SU-DHL-6 (cell line): ENCODE results near the gene NTRK3.

Experiments used
- H2AFZ ChIP-seq: fragments of 200-600 bp; sonication (generic); 2 replicates; pipeline ENCODE4 v1.6.1; 2014; ENCODE audit warnings: low read depth, mild to moderate bottlenecking, moderate library complexity, mixed read lengths, antibody characterized with exemption, low read length; ENCODE audit not compliant: severe bottlenecking
- H3F3A ChIP-seq: fragments of 200-600 bp; shearing (Covaris generic); 2 replicates; pipeline ENCODE4 v1.6.0; 2016; ENCODE audit warnings: antibody characterized with exemption, mild to moderate bottlenecking; ENCODE audit not compliant: insufficient read depth
- H3K27ac ChIP-seq: fragments of 200-600 bp; sonication (generic); 2 replicates; pipeline ENCODE4 v1.5.1; 2016; ENCODE audit warnings: low read depth, mild to moderate bottlenecking, low read length, moderate library complexity, mixed read lengths
- H3K27me3 ChIP-seq: fragments of 200-600 bp; sonication (generic), shearing (Covaris generic); 2 replicates; pipeline ENCODE4 v1.6.0; 2014; ENCODE audit warnings: mild to moderate bottlenecking, low read length
- H3K36me3 ChIP-seq: fragments of 200-600 bp; sonication (generic); 2 replicates; pipeline ENCODE4 v1.6.1; 2014; ENCODE audit warnings: mild to moderate bottlenecking, low read length, mixed read lengths
- H3K4me2 ChIP-seq: fragments of 300-600, 200-600 bp; shearing (Covaris generic), sonication (generic); 2 replicates; pipeline ENCODE4 v1.6.0; 2014; ENCODE audit warnings: low read length, low read depth, mild to moderate bottlenecking; ENCODE audit not compliant: poor library complexity, severe bottlenecking
- H3K4me3 ChIP-seq: fragments of 200-600 bp; sonication (generic); 2 replicates; pipeline ENCODE4 v1.5.1; 2014; ENCODE audit warnings: antibody characterized with exemption, low read length, mild to moderate bottlenecking, mixed read lengths; ENCODE audit not compliant: insufficient read depth, poor library complexity, severe bottlenecking
- H3K79me2 ChIP-seq: fragments of 200-600 bp; sonication (generic); 2 replicates; pipeline ENCODE4 v1.6.1; 2014; ENCODE audit warnings: mild to moderate bottlenecking, low read length, moderate library complexity; ENCODE audit not compliant: insufficient read depth
- H3K9ac ChIP-seq: fragments of 200-600 bp; sonication (generic); 2 replicates; pipeline ENCODE4 v1.7.0; 2014; ENCODE audit warnings: mild to moderate bottlenecking, low read length
- H3K9me2 ChIP-seq: fragments of 200-600 bp; sonication (generic); replicated peaks from 2 replicates; pipeline ENCODE4 v1.6.1; 2014; ENCODE audit warnings: low read length; ENCODE audit not compliant: insufficient read depth
- H3K9me3 ChIP-seq: fragments of 200-600 bp; sonication (generic); 2 replicates; pipeline ENCODE4 v1.6.1; 2014; ENCODE audit warnings: low read length, mixed read lengths; ENCODE audit not compliant: insufficient read depth
- H4K20me1 ChIP-seq: fragments of 200-600 bp; sonication (generic); 2 replicates; pipeline ENCODE4 v1.6.1; 2014; ENCODE audit warnings: low read depth, mild to moderate bottlenecking, antibody characterized with exemption, low read length, moderate library complexity, mixed read lengths
- EZH2phosphoT487 ChIP-seq: fragments of 200-600 bp; sonication (generic), shearing (Covaris generic); conservative IDR thresholded peaks from 2 replicates; pipeline ENCODE4 v1.6.1; 2018; ENCODE audit warnings: mild to moderate bottlenecking, antibody characterized with exemption, low read length, moderate library complexity, mixed read lengths
- TF ChIP-seq, protein P1 (sequence below): fragments of 200-600 bp; sonication (generic); IDR thresholded peaks from one replicate; pipeline ENCODE4 v1.5.1; 2017; ENCODE audit warnings: antibody characterized with exemption, mild to moderate bottlenecking, low read length, moderate library complexity; ENCODE audit not compliant: insufficient read depth, poor library complexity, severe bottlenecking

Gene NTRK3

DNA sequence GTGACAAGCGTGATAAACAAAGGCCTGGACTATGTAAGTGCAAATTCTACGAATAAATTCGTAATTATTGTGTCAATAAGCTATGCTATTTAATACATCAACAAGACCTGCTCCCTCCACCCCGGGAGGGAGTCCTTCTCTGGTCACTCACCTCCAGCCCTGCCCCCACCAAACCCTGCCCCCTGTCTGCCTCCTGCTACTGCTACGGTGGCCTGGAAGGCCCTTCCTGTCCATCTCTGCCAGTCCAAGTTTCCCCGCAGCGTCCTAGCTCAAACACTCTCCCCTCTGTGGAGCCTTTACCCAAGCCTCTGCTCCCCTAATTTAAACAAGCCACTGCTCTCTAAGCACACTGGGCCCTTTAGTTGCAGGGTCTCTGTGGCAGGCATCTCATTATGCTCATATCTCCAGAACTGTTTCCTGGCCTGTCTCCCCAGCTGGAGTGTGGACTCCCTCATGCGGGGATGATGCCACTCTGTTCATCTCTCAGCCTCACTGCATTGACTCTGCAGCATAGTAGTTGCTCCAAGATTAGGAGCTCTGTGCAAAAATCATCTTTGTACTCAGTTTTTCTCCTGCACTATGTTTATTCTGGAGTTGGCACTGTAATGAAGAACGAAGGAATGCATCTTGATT is 241.2 kb downstream of the NTRK3 start:
- H4K20me1 ChIP-seq = no peaks in the 10 kb centered on the region
- H3K36me3 ChIP-seq = no peaks in the 10 kb centered on the region
- no peak overlapping the region for H3K4me2 ChIP-seq
- no peak overlapping the region for H3K9ac ChIP-seq
- no peaks in the 10 kb centered on the region for H3K79me2 ChIP-seq
- no peaks in the 10 kb centered on the region for H3K9me3 ChIP-seq
- no peaks in the 10 kb centered on the region for H3F3A ChIP-seq
- H3K27ac ChIP-seq = no peak overlapping the region
- H3K27me3 ChIP-seq = no peaks in the 10 kb centered on the region
- H3K9me2 ChIP-seq = no peaks in the 10 kb centered on the region
- H2AFZ ChIP-seq = no peak overlapping the region
- no peak overlapping the region for H3K4me3 ChIP-seq
- no peak for TF ChIP-seq EZH2phosphoT487
- TF ChIP-seq, protein P1, sequence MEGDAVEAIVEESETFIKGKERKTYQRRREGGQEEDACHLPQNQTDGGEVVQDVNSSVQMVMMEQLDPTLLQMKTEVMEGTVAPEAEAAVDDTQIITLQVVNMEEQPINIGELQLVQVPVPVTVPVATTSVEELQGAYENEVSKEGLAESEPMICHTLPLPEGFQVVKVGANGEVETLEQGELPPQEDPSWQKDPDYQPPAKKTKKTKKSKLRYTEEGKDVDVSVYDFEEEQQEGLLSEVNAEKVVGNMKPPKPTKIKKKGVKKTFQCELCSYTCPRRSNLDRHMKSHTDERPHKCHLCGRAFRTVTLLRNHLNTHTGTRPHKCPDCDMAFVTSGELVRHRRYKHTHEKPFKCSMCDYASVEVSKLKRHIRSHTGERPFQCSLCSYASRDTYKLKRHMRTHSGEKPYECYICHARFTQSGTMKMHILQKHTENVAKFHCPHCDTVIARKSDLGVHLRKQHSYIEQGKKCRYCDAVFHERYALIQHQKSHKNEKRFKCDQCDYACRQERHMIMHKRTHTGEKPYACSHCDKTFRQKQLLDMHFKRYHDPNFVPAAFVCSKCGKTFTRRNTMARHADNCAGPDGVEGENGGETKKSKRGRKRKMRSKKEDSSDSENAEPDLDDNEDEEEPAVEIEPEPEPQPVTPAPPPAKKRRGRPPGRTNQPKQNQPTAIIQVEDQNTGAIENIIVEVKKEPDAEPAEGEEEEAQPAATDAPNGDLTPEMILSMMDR = no peak

DNA sequence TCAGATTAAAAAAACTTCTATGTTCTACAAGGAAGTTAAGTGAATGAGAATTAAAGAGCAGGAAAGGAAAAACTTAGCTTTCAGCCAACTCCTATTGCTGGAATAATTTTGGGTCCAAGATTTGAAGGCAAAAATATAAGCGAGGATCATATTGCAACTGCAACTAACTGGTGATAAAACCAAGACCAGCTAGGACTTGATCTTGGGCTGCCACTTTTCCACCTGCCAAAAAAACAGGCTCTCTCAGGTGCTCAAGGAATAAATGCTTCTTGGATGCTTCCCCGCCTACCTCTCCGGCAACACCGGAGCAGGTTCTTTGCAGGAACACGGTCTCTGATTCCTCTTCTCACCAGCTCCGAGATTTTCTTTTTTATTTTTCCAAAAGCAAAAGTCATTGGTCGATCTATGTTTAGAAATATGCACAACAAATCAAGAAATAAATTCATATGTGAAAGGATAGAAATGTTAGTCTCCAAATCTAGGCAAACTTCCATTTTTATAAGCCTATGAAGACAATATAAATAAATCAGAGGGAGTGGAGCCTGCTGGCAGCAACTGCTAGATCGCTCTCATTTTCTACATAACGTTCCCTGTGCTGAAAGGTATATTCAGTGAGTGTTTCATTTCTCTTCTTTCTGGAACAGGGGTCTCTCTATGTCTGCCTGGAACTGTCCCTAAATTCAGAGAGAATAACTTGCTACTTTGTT is 241.9 kb downstream of the NTRK3 start:
- Histone ChIP-seq H3K27me3 (no peaks in the 10 kb centered on the region), H3K79me2 (no peaks in the 10 kb centered on the region), H3F3A (no peaks in the 10 kb centered on the region), H3K9me2 (no peaks in the 10 kb centered on the region), H2AFZ (no peak overlapping the region), H4K20me1 (no peaks in the 10 kb centered on the region), H3K36me3 (no peaks in the 10 kb centered on the region), H3K27ac (no peak overlapping the region), H3K4me2 (no peak overlapping the region), H3K4me3 (no peak overlapping the region), H3K9me3 (no peaks in the 10 kb centered on the region), H3K9ac (no peak overlapping the region)
- no peak for TF ChIP-seq EZH2phosphoT487
- TF ChIP-seq, protein P1 = no peak

DNA sequence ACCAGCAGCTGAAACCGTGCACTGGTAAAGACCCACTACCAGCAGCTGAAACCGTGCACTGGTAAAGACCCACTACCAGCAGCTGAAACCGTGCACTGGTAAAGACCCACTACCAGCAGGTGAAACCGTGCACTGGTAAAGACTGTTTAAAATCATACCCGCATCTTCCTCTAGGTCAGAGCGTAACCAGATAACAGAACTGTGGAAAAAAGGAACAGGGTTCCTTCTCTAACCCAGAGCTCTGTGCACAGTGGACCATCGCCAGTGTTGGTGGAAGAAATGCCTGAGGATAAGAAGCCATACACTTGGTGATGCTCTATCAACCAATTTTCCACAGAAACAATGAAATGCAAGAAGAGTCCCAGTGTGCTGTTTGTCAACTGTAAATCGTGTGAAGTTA is 243.4 kb downstream of the NTRK3 start:
- H3K4me2 ChIP-seq = no peak overlapping the region
- no peaks in the 10 kb centered on the region for H3K9me3 ChIP-seq
- no peaks in the 10 kb centered on the region for H3K36me3 ChIP-seq
- no peak overlapping the region for H3K9ac ChIP-seq
- no peaks in the 10 kb centered on the region for H3K9me2 ChIP-seq
- TF ChIP-seq EZH2phosphoT487 = no peak
- TF ChIP-seq, protein P1 = no peak
- no peak overlapping the region for H3K27ac ChIP-seq
- H3K79me2 ChIP-seq = no peaks in the 10 kb centered on the region
- no peak overlapping the region for H2AFZ ChIP-seq
- no peaks in the 10 kb centered on the region for H3K27me3 ChIP-seq
- no peaks in the 10 kb centered on the region for H4K20me1 ChIP-seq
- no peak overlapping the region for H3K4me3 ChIP-seq
- H3F3A ChIP-seq = no peaks in the 10 kb centered on the region
